WTC11 (cell line): ENCODE measurements around the gene P2RY4.

Source experiments
- CREB1 ChIP-seq: sonication (generic); formaldehyde crosslinking; IDR thresholded peaks from 2 replicates; pipeline ENCODE4 v1.8.0; 2023; ENCODE audit warnings: mild to moderate bottlenecking, missing genetic modification reagents
- CTCF ChIP-seq: fragments of 200-600 bp; IDR thresholded peaks from 2 replicates; pipeline ENCODE4 v1.8.0; 2022; ENCODE audit warnings: antibody characterized with exemption
- FOXK1 ChIP-seq: sonication (generic); formaldehyde crosslinking; IDR thresholded peaks from 2 replicates; pipeline ENCODE4 v1.8.0; 2022; ENCODE audit warnings: mild to moderate bottlenecking, moderate library complexity, missing genetic modification reagents
- GABPB1 ChIP-seq: sonication (generic); formaldehyde crosslinking; IDR thresholded peaks from 2 replicates; pipeline ENCODE4 v1.8.1; 2023; ENCODE audit warnings: mild to moderate bottlenecking, missing genetic modification reagents
- RELA ChIP-seq: sonication (generic); formaldehyde crosslinking; IDR thresholded peaks from 2 replicates; pipeline ENCODE4 v1.8.1; 2022; ENCODE audit warnings: missing genetic modification reagents, mild to moderate bottlenecking, borderline replicate concordance
- USF1 ChIP-seq: sonication (generic); formaldehyde crosslinking; IDR thresholded peaks from 2 replicates; pipeline ENCODE4 v1.8.0; 2022; ENCODE audit warnings: mild to moderate bottlenecking, missing genetic modification reagents
- ZNF512 ChIP-seq: sonication (generic); formaldehyde crosslinking; IDR thresholded peaks from 2 replicates; pipeline ENCODE4 v1.8.1; 2022; ENCODE audit warnings: missing genetic modification reagents, borderline replicate concordance
- TF ChIP-seq, protein P1 (sequence below): sonication (generic); formaldehyde crosslinking; IDR thresholded peaks from 2 replicates; pipeline ENCODE4 v1.8.0; 2022; ENCODE audit warnings: missing genetic modification reagents

- TF ChIP-seq CREB1 (CRISPR knock-in tag) (no peak), ZNF512 (no peak), USF1 (CRISPR knock-in tag) (no peak), FOXK1 (no peak), RELA (CRISPR knock-in tag) (no peak), CTCF (no peak), GABPB1 (CRISPR knock-in tag) (no peak)
- TF ChIP-seq, protein P1, sequence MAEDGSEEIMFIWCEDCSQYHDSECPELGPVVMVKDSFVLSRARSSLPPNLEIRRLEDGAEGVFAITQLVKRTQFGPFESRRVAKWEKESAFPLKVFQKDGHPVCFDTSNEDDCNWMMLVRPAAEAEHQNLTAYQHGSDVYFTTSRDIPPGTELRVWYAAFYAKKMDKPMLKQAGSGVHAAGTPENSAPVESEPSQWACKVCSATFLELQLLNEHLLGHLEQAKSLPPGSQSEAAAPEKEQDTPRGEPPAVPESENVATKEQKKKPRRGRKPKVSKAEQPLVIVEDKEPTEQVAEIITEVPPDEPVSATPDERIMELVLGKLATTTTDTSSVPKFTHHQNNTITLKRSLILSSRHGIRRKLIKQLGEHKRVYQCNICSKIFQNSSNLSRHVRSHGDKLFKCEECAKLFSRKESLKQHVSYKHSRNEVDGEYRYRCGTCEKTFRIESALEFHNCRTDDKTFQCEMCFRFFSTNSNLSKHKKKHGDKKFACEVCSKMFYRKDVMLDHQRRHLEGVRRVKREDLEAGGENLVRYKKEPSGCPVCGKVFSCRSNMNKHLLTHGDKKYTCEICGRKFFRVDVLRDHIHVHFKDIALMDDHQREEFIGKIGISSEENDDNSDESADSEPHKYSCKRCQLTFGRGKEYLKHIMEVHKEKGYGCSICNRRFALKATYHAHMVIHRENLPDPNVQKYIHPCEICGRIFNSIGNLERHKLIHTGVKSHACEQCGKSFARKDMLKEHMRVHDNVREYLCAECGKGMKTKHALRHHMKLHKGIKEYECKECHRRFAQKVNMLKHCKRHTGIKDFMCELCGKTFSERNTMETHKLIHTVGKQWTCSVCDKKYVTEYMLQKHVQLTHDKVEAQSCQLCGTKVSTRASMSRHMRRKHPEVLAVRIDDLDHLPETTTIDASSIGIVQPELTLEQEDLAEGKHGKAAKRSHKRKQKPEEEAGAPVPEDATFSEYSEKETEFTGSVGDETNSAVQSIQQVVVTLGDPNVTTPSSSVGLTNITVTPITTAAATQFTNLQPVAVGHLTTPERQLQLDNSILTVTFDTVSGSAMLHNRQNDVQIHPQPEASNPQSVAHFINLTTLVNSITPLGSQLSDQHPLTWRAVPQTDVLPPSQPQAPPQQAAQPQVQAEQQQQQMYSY = no peak
Observed at GRCh38 chrX:70226687-70227086, 33.3 kb downstream of the P2RY4 start.
